NCI-H2029 (cell line): ENCODE results near the gene JMJD1C.

Experiments used
- DNase-seq: peaks from one replicate; lab custom pipeline; 2025; lab: John Stamatoyannopoulos, UW

JMJD1C gene

DNA sequence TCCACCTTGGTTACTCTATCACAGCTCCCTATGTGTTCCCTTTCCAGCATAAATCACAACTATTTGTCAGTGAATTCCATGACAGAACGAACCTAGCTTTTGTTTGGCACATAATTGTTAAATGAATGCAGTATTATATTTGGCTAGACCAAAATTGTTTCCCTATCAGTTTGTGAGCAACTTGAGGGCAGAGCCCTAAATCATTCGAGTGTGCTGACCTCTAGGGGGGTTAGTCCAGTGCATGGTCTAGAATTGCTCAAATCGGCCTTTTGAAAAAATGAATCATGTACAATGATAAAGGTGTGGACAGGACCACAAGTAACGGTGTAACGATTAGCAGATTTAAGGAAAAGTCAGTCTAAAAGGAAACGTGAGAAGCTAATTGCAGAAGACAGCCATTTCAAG, 333.1 kb downstream of the JMJD1C start:
- no peak for DNase-seq

DNA sequence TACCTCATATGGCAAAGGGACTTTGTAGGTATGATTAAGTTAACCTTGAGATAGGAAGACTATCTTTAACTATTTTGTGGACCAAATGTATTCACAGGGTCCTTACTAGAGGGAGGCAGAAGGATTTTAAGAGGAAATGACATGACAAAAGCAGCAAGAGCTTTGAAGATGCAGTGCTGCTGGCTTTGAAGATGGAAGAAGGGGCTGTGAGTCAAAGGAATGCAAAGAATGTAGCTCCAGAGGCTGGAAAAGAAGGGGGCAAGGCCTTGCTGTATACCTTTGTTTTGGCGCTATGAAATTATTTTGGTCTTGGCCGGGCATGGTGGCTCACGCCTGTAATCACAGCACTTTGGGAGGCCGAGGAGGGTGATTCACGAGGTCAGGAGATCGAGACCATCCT, 335.9 kb downstream of the JMJD1C start:
- no peak for DNase-seq

DNA sequence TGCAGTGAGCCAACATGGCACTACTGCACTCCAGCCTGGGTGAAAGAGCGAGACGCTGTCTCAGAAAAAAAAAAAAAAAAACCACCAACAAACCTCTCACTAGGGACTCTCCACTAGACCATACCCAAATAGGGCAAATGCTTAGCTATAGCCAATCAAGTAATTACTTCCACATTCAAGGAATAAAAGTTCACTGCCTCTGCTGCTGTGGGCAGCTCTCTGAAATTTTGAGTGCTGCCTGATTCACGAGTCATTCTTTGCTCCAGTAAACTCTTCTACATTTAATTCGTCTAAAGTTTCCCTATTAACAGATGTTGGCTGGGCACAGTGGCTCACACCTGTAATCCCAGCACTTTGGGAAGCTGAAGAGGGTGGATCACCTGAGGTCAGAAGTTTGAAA, 337.3 kb downstream of the JMJD1C start:
- DNase-seq = no peak

DNA sequence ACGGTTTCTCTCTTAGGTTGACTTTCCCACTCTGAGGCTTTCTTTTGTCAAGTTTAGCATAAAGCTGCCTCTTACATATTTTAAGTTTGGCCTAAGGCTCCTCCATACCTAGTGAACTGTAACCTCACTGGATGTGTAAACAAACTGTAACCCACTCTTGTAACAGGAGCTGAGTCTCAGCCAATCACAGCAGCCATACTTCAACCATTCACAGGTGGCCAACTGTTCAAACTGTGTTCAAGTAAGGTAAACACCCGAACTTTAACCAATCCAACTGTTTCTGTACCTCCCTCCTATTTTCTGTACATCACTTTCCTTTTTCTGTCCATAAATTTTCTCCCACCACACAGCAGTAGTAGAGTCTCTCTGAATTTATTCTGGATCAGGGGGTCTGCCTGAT, 340.3 kb downstream of the JMJD1C start:
- no peak for DNase-seq

DNA sequence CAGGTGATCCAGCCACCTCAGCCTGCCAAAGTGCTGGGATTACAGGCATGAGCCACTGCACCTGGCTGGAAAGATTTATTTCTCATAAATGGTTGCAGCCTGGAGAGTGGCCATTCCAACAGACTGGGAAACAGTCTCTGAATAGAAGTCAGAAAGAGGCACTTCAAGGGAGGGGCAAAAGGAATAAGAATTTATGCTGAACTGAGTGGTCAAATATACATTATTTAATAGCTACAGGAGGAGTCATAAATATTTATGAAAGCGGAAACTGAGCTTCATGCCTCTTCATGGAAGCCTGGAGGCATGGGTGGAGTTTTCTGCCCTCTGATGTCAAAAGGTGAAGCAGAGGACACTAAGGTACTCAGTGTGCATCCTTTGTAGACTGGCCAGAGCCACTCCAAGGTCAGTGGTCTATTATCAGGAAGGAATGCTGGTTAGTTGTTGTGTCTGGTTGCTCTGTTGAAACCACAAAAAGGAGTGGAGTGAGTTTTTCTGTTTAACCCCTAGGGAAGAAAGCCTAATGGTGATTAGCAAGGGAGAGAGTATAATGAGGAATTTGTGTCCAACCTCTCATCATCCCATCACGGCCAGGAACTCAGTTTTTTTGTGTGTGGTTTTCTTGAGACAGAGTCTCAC, 341.9 kb downstream of the JMJD1C start:
- no peak for DNase-seq

DNA sequence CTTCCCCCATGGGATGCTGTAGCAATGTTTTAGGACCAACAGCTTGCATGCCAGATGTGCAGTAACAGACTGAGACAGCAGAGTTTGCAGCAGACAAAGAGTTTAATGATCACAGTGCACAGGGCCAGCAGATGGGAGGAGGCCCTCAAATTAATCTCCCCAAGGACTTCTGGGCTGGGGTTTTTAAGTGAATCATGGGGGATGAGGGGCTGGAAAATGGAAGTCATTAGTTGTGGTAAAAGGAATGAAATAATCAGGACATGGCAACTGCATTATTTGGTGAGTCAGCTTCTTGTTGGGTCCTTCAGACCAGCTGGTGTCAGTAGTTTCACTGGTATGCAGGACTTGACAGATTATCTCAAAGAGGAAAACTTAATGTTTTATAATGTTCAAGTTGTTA, 345.2 kb downstream of the JMJD1C start:
- DNase-seq = no peak

DNA sequence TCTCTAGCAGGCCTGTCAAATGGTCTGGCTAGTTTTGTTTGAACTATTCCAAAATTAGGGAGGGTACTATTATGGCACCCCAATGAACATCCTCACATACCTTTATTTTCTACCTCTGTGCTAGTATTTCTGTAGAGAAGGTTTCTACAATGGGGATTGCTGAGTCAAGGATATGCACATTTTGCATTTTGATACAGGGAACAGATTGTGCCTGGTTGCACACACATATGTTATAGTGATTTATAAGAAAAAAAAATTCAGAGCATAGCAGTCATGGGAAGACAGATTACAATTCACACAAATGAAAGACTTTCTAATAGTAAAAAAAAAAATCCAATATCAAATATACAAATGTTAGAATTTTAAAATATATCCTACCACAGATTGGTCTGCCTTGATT, 346.7 kb downstream of the JMJD1C start:
- DNase-seq = no peak
